Spleen (tissue), 11 donors: ENCODE data around the gene CXCR3. TPM values are rescaled to one million over a fixed set of nuclear protein-coding genes. Genes with fewer than 3 reads are reported as not detected.
"Not testable (repeated sequence)": the region's sequence is repeated elsewhere in the genome, so short reads cannot be mapped to it uniquely, and the experiment has no call there.

Source experiments
- DNase-seq: peaks from one replicate; pipeline ENCODE4 v3.0.0-alpha.2; 2020
- H3K27ac ChIP-seq, 8 donors: fragments of 200-600 bp; sonication (generic) in 7 of 8; 1 replicate in 4 of 8; 2 replicates in 4 of 8; pipeline versions ENCODE4 v1.5.0 to v1.8.0; 2016 to 2021; ENCODE audit warnings: inconsistent platforms in 4 of 8, mild to moderate bottlenecking in 4 of 8, moderate library complexity in 1 of 8
- H3K27me3 ChIP-seq, 7 donors: fragments of 200-600 bp; sonication (generic) in 6 of 7; replicated peaks in 1 of 7; 1 replicate in 4 of 7; 2 replicates in 3 of 7; pipeline versions ENCODE4 v1.5.0 to v1.8.0; 2016 to 2021; ENCODE audit warnings: inconsistent platforms in 3 of 7, mild to moderate bottlenecking in 1 of 7
- H3K36me3 ChIP-seq, 6 donors: fragments of 200-600 bp; sonication (generic) in 5 of 6; 1 replicate in 4 of 6; 2 replicates in 2 of 6; pipeline versions ENCODE4 v1.5.0 to v1.8.0; 2016 to 2021; ENCODE audit warnings: inconsistent platforms in 2 of 6
- H3K4me1 ChIP-seq, 6 donors: fragments of 200-600 bp; sonication (generic) in 5 of 6; 1 replicate in 3 of 6; 2 replicates in 3 of 6; pipeline versions ENCODE4 v1.5.0 to v1.8.0; 2016 to 2021; ENCODE audit warnings: inconsistent platforms in 3 of 6
- H3K4me3 ChIP-seq, 8 donors: fragments of 200-600 bp; sonication (generic) in 7 of 8; 1 replicate in 4 of 8; 2 replicates in 4 of 8; pipeline versions ENCODE4 v1.5.0 to v1.8.0; 2016 to 2021; ENCODE audit warnings: inconsistent platforms in 4 of 8, mild to moderate bottlenecking in 4 of 8, moderate library complexity in 2 of 8
- H3K9me3 ChIP-seq, 8 donors: fragments of 200-600 bp; sonication (generic) in 7 of 8; 1 replicate in 4 of 8; 2 replicates in 4 of 8; pipeline versions ENCODE4 v1.5.0 to v1.8.0; 2016 to 2021; ENCODE audit warnings: inconsistent platforms in 4 of 8
- CTCF ChIP-seq, 11 experiments: fragments of 200-600 bp in 7 of 11; fragments of 450-650 bp in 4 of 11; sonication (generic) in 4 of 11; IDR thresholded peaks in 8 of 11; conservative IDR thresholded peaks in 3 of 11; 1 replicate in 7 of 11; 2 replicates in 4 of 11; pipeline versions ENCODE4 v1.4.0 to v1.8.0; 2016 to 2021; ENCODE audit warnings: antibody characterized with exemption in 11 of 11, inconsistent platforms in 4 of 11, mild to moderate bottlenecking in 1 of 11
- POLR2A ChIP-seq, 3 donors: fragments of 450-650 bp; IDR thresholded peaks; one replicate each; pipeline ENCODE4 v1.5.1; 2017; ENCODE audit warnings: antibody characterized with exemption in 3 of 3, mild to moderate bottlenecking in 1 of 3
- POLR2AphosphoS5 ChIP-seq, 3 donors: sonication (generic); formaldehyde crosslinking; IDR thresholded peaks; one replicate each; pipeline ENCODE4 v1.5.1; 2017; ENCODE audit warnings: antibody characterized with exemption in 3 of 3
- WGBS, 5 donors: extraction: QIAGEN DNeasy Blood & Tissue Kit in 3 of 5; methylation state at CpG; one replicate each; pipeline versions ENCODE4 v1.1.5 to v1.1.7; 2013 to 2018; 5-methylcytosine and 5-hydroxymethylcytosine counted together
- intact Hi-C: fragments of 100-400 bp; cut with DNase I; formaldehyde crosslinking; loops from one replicate; pipeline ENCODE4 v1.15.0; 2023; ENCODE audit warnings: low total_unique reads
- polyA plus RNA-seq, 3 donors: library from polyadenylated mRNA; stranded (reverse); fragments of 200-250 nt; gene quantifications; one replicate each; pipeline ENCODE4 v1.2.1, GENCODE V29; 2013
- total RNA-seq, 7 donors: library from RNA; depleted of rRNA in 3 of 7; stranded (reverse); fragments of >200 nt in 3 of 7; fragmentation: NEBNext Ultra II Directional in 4 of 7; extraction: Animal tissue kit (Norgen Biotek cat#: 25700) in 4 of 7; gene quantifications; one replicate each; pipeline versions ENCODE4 v1.1.0 to v1.2.1, GENCODE V29; 2016 to 2021
- donor health status: healthy with polysubstance abuse.
- donor health status: DM: no; HTN: no; CAD: no; lungs with moderate emphysema.
- donor health status: DM: no; HTN: no; CAD: no.
- donor health status: Bipolar disorder and iron deficiency.
- donor health status: healthy.
- donor health status: DM: no; HTN: no; CAD: no.
- donor health status: DM: yes; HTN: yes; CAD: no.

Gene CXCR3
- total and polyA plus RNA-seq, 10 donors = 4.4 to 13.9 (median 8.0) TPM

GRCh38 chrX:71665747-71666146 is 47.4 kb upstream of the CXCR3 start:
- Histone ChIP-seq H3K27ac (no peak overlapping the region), H3K9me3 (no peaks in the 10 kb centered on the region), H3K27me3 (no peaks in the 10 kb centered on the region), H3K4me3 (no peak overlapping the region), H3K4me1 (peaks cover 0 to 5% (median 0%) of the 10 kb centered on the region in 6 donors), H3K36me3 (no peaks in the 10 kb centered on the region)
- TF ChIP-seq POLR2AphosphoS5 (IDR thresholded peaks at IDR 0.05) (no peak), CTCF (IDR thresholded peaks at IDR 0.05 in 8 of 11, conservative IDR thresholded peaks at IDR 0.05 in 3 of 11) (no peak), POLR2A (IDR thresholded peaks at IDR 0.05) (no peak)
- WGBS, 5 donors = 39 to 84% (median 60%) methylated on average over 1 to 10 of the region's 10 CpGs
- intact Hi-C loops = no loop called here
- DNase-seq = peak; percentile 62

- peak; percentile 43 for DNase-seq
- Histone ChIP-seq H3K9me3 (no peaks in the 10 kb centered on the region), H3K27me3 (no peaks in the 10 kb centered on the region), H3K27ac (no peak overlapping the region), H3K36me3 (no peaks in the 10 kb centered on the region), H3K4me3 (no peak overlapping the region), H3K4me1 (peaks cover 0 to 5% (median 0%) of the 10 kb centered on the region in 6 donors)
- intact Hi-C loops = no loop called here
- 86 to 94% (median 92%) methylated on average over 13 to 16 of the region's 16 CpGs for WGBS, 5 donors
- TF ChIP-seq POLR2A (IDR thresholded peaks at IDR 0.05) (no peak), CTCF (IDR thresholded peaks at IDR 0.05 in 8 of 11, conservative IDR thresholded peaks at IDR 0.05 in 3 of 11) (no peak), POLR2AphosphoS5 (IDR thresholded peaks at IDR 0.05) (no peak)
Observed at GRCh38 chrX:71664889-71665491, 46.7 kb upstream of the CXCR3 start.

GRCh38 chrX:71664202-71664601 is 45.9 kb upstream of the CXCR3 start:
- peak in 1 of 11 experiments; percentile 11 for TF ChIP-seq CTCF (IDR thresholded peaks at IDR 0.05 in 8 of 11, conservative IDR thresholded peaks at IDR 0.05 in 3 of 11)
- 45 to 64% (median 62%) methylated on average over 6 to 8 of the region's 8 CpGs for WGBS, 5 donors
- not testable (repeated sequence) for DNase-seq

GRCh38 chrX:71663238-71663637 is 44.9 kb upstream of the CXCR3 start:
- DNase-seq, H3K36me3 ChIP-seq, H3K9me3 ChIP-seq, H3K4me3 ChIP-seq, H3K27ac ChIP-seq, H3K4me1 ChIP-seq, intact Hi-C loops, H3K27me3 ChIP-seq: not testable (repeated sequence)
- 41 to 63% (median 46%) methylated on average over 4 to 8 of the region's 8 CpGs for WGBS, 5 donors

More at GRCh38 chrX:71664202-71664601, 45.9 kb upstream of the CXCR3 start:
- H3K36me3 ChIP-seq, H3K27me3 ChIP-seq, H3K9me3 ChIP-seq, intact Hi-C loops, H3K4me3 ChIP-seq, H3K4me1 ChIP-seq, H3K27ac ChIP-seq: not testable (repeated sequence)

- H3K9me3 ChIP-seq, intact Hi-C loops, H3K4me1 ChIP-seq, H3K4me3 ChIP-seq, H3K27ac ChIP-seq, H3K27me3 ChIP-seq, H3K36me3 ChIP-seq, DNase-seq: not testable (repeated sequence)
- WGBS, 5 donors = 0 to 55% (median 20%) methylated on average over 1 to 11 of the region's 11 CpGs
Observed at GRCh38 chrX:71662654-71663053, 44.3 kb upstream of the CXCR3 start.
